WTC11 (cell line): Measurements from ENCODE around the gene RGS9. TPM values are rescaled to one million over a fixed set of nuclear protein-coding genes. Genes with fewer than 3 reads are reported as not detected.

ENCODE experiments used
- ATAC-seq: fragments of 200-7000 bp; cut with Tn5 transposase; 2 replicates; pipeline ENCODE4 v1.10.0; 2021; ENCODE audit warnings: mild to moderate bottlenecking, moderate library complexity
- CTCF ChIA-PET: fragments of 300-600 bp; sonication (Branson Sonifier 250); formaldehyde crosslinking; loops from one replicate; lab custom pipeline; 2021; ENCODE audit warnings: antibody characterized with exemption; lab: Charles Lee
- POLR2A ChIA-PET: fragments of 350-600 bp; sonication (Branson Sonifier 250); formaldehyde crosslinking; loops from one replicate; lab custom pipeline; 2021; ENCODE audit warnings: antibody characterized with exemption; lab: Charles Lee
- DNase-seq: peaks from one replicate; pipeline ENCODE4 v3.0.0; 2021; ENCODE audit warnings: low spot score
- H3K27ac Mint-ChIP-seq: 2 replicates; pipeline ENCODE4 v1.8.0; 2021; ENCODE audit warnings: mixed read lengths
- H3K27me3 Mint-ChIP-seq: 2 replicates; pipeline ENCODE4 v1.8.0; 2021; ENCODE audit warnings: low read depth, mild to moderate bottlenecking, moderate library complexity, mixed read lengths
- H3K36me3 Mint-ChIP-seq: 2 replicates; pipeline ENCODE4 v1.8.0; 2021; ENCODE audit warnings: mixed read lengths
- H3K4me1 Mint-ChIP-seq: 2 replicates; pipeline ENCODE4 v1.8.0; 2022; ENCODE audit warnings: mixed read lengths
- H3K4me3 Mint-ChIP-seq: 2 replicates; pipeline ENCODE4 v1.8.0; 2021; ENCODE audit warnings: mild to moderate bottlenecking, moderate library complexity, mixed read lengths
- H3K9me3 Mint-ChIP-seq: 2 replicates; pipeline ENCODE4 v1.8.0; 2021; ENCODE audit warnings: mixed read lengths
- AFF4 ChIP-seq: sonication (generic); formaldehyde crosslinking; IDR thresholded peaks from 2 replicates; pipeline ENCODE4 v1.8.1; 2023; ENCODE audit warnings: mild to moderate bottlenecking, missing genetic modification reagents, borderline replicate concordance
- CTCF ChIP-seq: fragments of 200-600 bp; IDR thresholded peaks from 2 replicates; pipeline ENCODE4 v1.8.0; 2022; ENCODE audit warnings: antibody characterized with exemption
- E2F5 ChIP-seq: sonication (generic); formaldehyde crosslinking; IDR thresholded peaks from 2 replicates; pipeline ENCODE4 v1.8.1; 2022; ENCODE audit warnings: mild to moderate bottlenecking, moderate library complexity, missing genetic modification reagents
- ERG ChIP-seq: fragments of 250-450 bp; sonication (Bioruptor Pico); IDR thresholded peaks from 2 replicates; pipeline ENCODE4 v1.8.0; 2021; ENCODE audit warnings: mild to moderate bottlenecking
- ETV6 ChIP-seq: sonication (generic); formaldehyde crosslinking; IDR thresholded peaks from 2 replicates; pipeline ENCODE4 v1.8.1; 2022; ENCODE audit warnings: mild to moderate bottlenecking, missing genetic modification reagents
- FOXK1 ChIP-seq: sonication (generic); formaldehyde crosslinking; IDR thresholded peaks from 2 replicates; pipeline ENCODE4 v1.8.0; 2022; ENCODE audit warnings: mild to moderate bottlenecking, moderate library complexity, missing genetic modification reagents
- FOXP4 ChIP-seq: sonication (generic); formaldehyde crosslinking; IDR thresholded peaks from 2 replicates; pipeline ENCODE4 v1.8.0; 2022; ENCODE audit warnings: mild to moderate bottlenecking, missing genetic modification reagents
- HMGA2 ChIP-seq: fragments of 250-450 bp; sonication (Bioruptor Pico); IDR thresholded peaks from 2 replicates; pipeline ENCODE4 v1.4.0; 2021; ENCODE audit warnings: mild to moderate bottlenecking, moderate library complexity
- JUN ChIP-seq: sonication (generic); formaldehyde crosslinking; IDR thresholded peaks from 2 replicates; pipeline ENCODE4 v1.8.0; 2023; ENCODE audit warnings: mild to moderate bottlenecking, missing genetic modification reagents
- MYBL2 ChIP-seq: sonication (generic); formaldehyde crosslinking; IDR thresholded peaks from 2 replicates; pipeline ENCODE4 v1.8.1; 2023; ENCODE audit warnings: mild to moderate bottlenecking, moderate library complexity, missing genetic modification reagents
- NFATC4 ChIP-seq: fragments of 250-450 bp; sonication (Bioruptor Pico); IDR thresholded peaks from 2 replicates; pipeline ENCODE4 v1.9.0; 2021; ENCODE audit warnings: mild to moderate bottlenecking
- NR3C1 ChIP-seq: sonication (generic); formaldehyde crosslinking; conservative IDR thresholded peaks from 2 replicates; pipeline ENCODE4 v1.8.1; 2023; ENCODE audit warnings: low read depth, mild to moderate bottlenecking, missing genetic modification reagents
- SMAD3 ChIP-seq: sonication (generic); formaldehyde crosslinking; IDR thresholded peaks from 2 replicates; pipeline ENCODE4 v1.8.0; 2022; ENCODE audit warnings: missing genetic modification reagents, mild to moderate bottlenecking, borderline replicate concordance
- SMAD4 ChIP-seq: sonication (generic); formaldehyde crosslinking; IDR thresholded peaks from 2 replicates; pipeline ENCODE4 v1.8.0; 2022; ENCODE audit warnings: mild to moderate bottlenecking, missing genetic modification reagents
- SP1 ChIP-seq: sonication (generic); formaldehyde crosslinking; conservative IDR thresholded peaks from 2 replicates; pipeline ENCODE4 v1.8.1; 2022; ENCODE audit warnings: missing genetic modification reagents
- TCF7 ChIP-seq: sonication (generic); formaldehyde crosslinking; IDR thresholded peaks from 2 replicates; pipeline ENCODE4 v1.8.0; 2022; ENCODE audit warnings: mild to moderate bottlenecking, low read depth, missing genetic modification reagents, moderate library complexity
- USF2 ChIP-seq: sonication (generic); formaldehyde crosslinking; IDR thresholded peaks from 2 replicates; pipeline ENCODE4 v1.8.1; 2023; ENCODE audit warnings: mild to moderate bottlenecking, missing genetic modification reagents, moderate library complexity
- ZNF219 ChIP-seq: sonication (generic); formaldehyde crosslinking; IDR thresholded peaks from 2 replicates; pipeline ENCODE4 v1.8.0; 2023; ENCODE audit warnings: missing genetic modification reagents, mild to moderate bottlenecking, borderline replicate concordance
- ZNF423 ChIP-seq: fragments of 250-450 bp; sonication (Bioruptor Pico); IDR thresholded peaks from 2 replicates; pipeline ENCODE4 v2.1.2; 2022; ENCODE audit warnings: mild to moderate bottlenecking, moderate library complexity
- ZNF512 ChIP-seq: sonication (generic); formaldehyde crosslinking; IDR thresholded peaks from 2 replicates; pipeline ENCODE4 v1.8.1; 2022; ENCODE audit warnings: missing genetic modification reagents, borderline replicate concordance
- ZSCAN18 ChIP-seq: fragments of 250-450 bp; sonication (Bioruptor Pico); IDR thresholded peaks from 2 replicates; pipeline ENCODE4 v2.1.2; 2022; ENCODE audit warnings: mild to moderate bottlenecking, moderate library complexity
- total RNA-seq: library from RNA; stranded (reverse); gene quantifications from 3 replicates; pipeline ENCODE4 v1.2.3, GENCODE V29; 2021

RGS9 gene
- total RNA-seq, 1 experiment from 2014 or later, result 11.3 TPM

GRCh38 chr17:65122836-65123756 lies 14.1 kb upstream of the RGS9 start:
- DNase-seq, result peak; percentile 87
- Mint-ChIP-seq H3K9me3 (no peaks in the 10 kb centered on the region), H3K36me3 (no peaks in the 10 kb centered on the region), H3K27ac (peak overlapping the region; percentile 61; the same call in 1 of the 2 replicates), H3K4me1 (peaks cover 8% of the 10 kb centered on the region), H3K4me3 (peak overlapping the region; percentile 70), H3K27me3 (peaks cover 11% of the 10 kb centered on the region)
- ChIA-PET POLR2A (interaction anchor here (1.7 kb wide), 1 partner anchor 16 kb away, joined by 5 read pairs; no protein-coding TSS in a partner anchor), CTCF (interaction anchor here (0.6 to 2.3 kb wide), 6 partner anchors 14 to 1242 kb away, joined by 3 to 14 read pairs (median 3); partner anchors contain the start of gene RGS9)
- ATAC-seq, result peak; percentile 94
- TF ChIP-seq ZSCAN18 (CRISPR knock-in tag), result no peak
- no peak for TF ChIP-seq TCF7
- no peak for TF ChIP-seq USF2 (CRISPR knock-in tag)
- TF ChIP-seq ERG (CRISPR knock-in tag), result no peak
- TF ChIP-seq SP1 (CRISPR knock-in tag), result 0 out of 2 replicates have a peak, but pooled peaks have one; percentile 16
- no peak for TF ChIP-seq ZNF219 (CRISPR knock-in tag)
- no peak for TF ChIP-seq ZNF512 (CRISPR knock-in tag)
- TF ChIP-seq NR3C1 (CRISPR knock-in tag), result no peak
- 0 out of 2 replicates have a peak, but pooled peaks have one; percentile 44 for TF ChIP-seq FOXP4 (CRISPR knock-in tag)
- no peak for TF ChIP-seq MYBL2 (CRISPR knock-in tag)
- TF ChIP-seq NFATC4 (CRISPR knock-in tag), result no peak
- no peak for TF ChIP-seq SMAD4
- TF ChIP-seq ZNF423 (CRISPR knock-in tag), result no peak
- peak; percentile 82; the same call in 1 of the 2 replicates for TF ChIP-seq ETV6 (CRISPR knock-in tag)
- no peak for TF ChIP-seq HMGA2 (CRISPR knock-in tag)
- TF ChIP-seq E2F5 (CRISPR knock-in tag), result no peak
- no peak for TF ChIP-seq JUN (CRISPR knock-in tag)
- no peak for TF ChIP-seq FOXK1 (CRISPR knock-in tag)
- TF ChIP-seq SMAD3 (CRISPR knock-in tag), result no peak; the same call in 1 of the 2 replicates
- TF ChIP-seq CTCF, result no peak
- no peak for TF ChIP-seq AFF4 (CRISPR knock-in tag)
